NCI-H345 treated with DMSO at 0.1 percent for 48 hours (cell line): ENCODE measurements around the gene CCDC112.
A peak's percentile ranks its signal among the peaks of the same experiment; 100 is the strongest.
"Not testable (repeated sequence)": the region's sequence is repeated elsewhere in the genome, so short reads cannot be mapped to it uniquely, and the experiment has no call there.

Source experiments
- DNase-seq: peaks from one replicate; lab custom pipeline; 2025; ENCODE audit not compliant: unreplicated experiment; lab: John Stamatoyannopoulos, UW

The CCDC112 gene

DNA sequence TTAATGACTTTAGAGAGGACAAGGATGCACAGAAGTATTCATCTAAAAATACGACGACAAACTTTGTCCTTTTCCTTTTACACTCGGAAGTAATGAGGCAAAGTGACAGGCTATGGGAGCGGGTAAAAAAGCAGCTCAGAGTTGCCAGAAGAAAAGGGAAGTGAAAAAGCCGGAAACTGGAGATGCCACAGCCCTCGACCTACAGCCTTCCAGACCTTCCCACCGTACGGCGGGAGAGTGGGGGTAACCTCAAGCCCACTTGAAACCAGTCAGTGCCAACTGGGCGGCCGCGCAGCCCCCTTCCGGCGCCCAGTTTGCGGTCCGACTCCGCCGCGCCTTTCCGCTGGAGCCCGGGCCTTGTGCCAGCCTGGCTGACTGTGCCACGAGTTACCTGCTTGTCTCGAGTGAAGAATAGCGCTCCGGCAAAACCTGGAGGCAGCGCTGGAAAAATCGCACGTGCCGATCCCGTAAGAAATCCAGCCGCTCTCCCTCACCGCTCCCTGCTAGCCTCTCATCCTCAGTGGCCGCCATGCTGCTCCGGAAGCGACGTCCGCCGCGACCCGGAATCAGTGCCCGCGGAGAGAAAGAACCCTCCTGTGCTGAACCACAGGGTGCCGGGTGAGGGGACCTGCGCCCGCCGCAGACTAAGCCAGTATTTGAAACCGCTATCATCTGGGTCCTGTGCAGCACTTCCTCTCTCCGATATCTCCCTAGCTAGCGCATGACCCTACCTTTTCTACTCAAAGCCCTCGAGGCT, 34.0 kb downstream of the CCDC112 start, which contains the start of gene PGGT1B:
Gene PGGT1B (minus strand): TSS at position 557 of the 757 bp plus-strand sequence. CDS start 26 bp downstream, at position 531.
- DNase-seq, result peak; percentile 45

DNA sequence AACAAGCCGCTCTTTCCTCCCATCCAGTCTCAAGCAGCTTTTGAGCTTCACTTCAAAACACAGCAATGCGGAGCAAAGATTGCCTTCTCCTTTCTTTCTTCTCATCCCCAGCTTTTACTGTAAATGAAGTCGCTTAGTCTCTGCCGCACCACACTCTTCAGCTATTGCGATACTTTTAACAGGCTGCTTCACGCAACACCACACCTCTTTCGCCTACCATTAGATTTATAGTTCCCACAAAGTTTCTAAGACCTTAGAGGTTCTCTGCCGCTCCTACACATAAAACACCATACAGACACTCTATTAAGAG, 34.5 kb downstream of the CCDC112 start:
- no peak for DNase-seq

DNA sequence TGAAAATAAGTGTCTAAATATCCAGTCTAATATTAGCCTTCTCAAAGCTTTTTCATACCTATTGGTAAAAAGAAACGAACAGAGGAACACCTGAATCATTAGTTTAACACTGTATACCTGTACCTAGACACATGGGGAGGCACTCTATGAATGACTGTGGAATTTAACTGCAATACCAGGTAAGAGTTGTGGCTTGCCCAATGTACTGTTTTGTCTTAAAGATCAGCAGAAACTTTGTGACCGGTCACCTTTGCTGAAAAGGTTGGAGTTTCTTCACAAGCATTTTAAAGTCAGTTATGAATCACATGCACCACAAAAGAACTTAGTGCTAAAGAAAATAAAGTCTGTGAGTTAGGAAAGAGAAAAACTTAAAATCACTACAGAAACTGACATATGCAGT, 36.2 kb downstream of the CCDC112 start:
- no peak for DNase-seq

DNA sequence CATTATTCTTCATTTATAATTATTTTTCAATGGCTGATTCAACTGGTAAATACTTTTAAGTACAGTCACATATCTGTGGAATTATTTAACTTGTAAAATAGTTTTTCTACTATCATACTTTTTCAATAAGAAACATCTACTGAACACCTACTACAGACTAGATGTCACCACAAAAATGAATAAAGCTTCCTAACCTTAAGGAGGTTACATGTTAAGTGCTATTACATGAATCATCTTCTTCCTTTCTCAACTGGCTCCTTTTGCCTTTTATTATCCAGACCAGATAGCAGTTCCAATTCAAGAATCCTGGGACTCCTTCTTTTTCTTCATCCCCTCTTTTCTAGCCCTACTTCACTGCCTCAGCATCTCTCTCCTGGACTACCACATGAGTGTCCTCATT, 38.5 kb downstream of the CCDC112 start:
- DNase-seq, result no peak

DNA sequence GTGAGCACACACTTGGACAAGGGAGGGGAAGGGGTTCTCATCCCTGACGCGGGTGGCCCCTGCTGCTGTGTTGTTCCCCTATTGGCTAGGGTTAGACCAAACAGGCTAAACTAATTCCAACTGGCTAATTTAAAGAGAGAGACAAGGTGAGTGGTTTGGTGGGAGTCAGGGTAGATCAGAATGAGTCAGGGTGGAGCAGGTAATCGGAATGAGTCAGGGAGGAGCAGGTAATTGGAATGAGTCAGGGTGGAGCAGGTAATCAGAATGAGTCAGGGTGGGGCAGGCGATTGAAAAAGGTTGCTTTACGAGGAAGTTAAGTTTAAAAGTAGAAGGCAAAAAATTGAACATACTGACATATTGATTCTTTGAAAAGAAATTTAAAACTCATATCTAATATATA, 47.1 kb downstream of the CCDC112 start:
- DNase-seq, result not testable (repeated sequence)

DNA sequence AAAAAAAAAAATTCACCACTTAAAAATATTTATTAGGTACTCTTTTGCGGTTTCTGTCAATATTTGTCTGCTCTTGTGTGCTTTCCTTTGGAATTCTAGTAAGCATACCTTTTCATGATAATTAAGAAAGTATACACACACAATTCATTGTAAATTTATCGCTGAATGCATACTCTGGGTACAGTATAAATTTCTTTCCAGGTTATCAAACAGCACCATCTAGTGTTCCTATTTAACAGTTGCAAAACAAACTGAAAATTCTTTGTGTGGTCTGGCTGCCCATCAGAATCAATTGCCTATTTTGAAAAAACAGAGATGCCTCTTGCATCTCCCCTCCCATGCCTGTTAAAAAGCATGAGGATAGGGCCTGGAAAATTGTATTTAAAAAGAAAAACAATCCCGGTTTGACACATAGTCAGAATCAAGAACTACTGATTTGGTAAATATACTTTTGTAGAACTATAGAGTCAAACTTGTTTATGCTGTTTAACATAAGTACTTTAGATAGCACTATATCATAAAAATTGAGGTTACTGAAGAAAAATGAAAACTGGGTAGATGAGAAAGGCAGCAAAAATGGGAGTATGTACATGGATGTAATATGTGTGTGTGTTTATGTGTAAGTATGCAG, 50.0 kb downstream of the CCDC112 start:
- peak; percentile 10 for DNase-seq

DNA sequence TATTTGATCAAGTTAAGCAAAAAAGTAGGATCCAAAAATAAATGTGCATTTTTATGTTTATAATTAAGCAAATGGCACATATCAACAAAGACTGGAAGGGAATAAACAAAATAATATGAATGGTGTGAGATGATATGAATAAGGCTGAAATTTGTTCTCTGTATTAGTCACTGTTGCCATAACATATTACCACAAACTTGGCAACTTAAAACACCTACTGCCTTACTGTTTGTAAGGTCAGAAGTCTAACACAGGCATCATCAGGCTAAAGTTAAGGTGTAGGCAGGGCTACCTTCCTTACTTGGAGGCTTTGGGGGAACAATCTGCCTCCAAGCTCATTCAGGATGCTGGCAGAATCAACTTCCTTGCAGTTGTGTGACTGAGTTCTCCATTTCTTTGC, 53.0 kb downstream of the CCDC112 start:
- no peak for DNase-seq

DNA sequence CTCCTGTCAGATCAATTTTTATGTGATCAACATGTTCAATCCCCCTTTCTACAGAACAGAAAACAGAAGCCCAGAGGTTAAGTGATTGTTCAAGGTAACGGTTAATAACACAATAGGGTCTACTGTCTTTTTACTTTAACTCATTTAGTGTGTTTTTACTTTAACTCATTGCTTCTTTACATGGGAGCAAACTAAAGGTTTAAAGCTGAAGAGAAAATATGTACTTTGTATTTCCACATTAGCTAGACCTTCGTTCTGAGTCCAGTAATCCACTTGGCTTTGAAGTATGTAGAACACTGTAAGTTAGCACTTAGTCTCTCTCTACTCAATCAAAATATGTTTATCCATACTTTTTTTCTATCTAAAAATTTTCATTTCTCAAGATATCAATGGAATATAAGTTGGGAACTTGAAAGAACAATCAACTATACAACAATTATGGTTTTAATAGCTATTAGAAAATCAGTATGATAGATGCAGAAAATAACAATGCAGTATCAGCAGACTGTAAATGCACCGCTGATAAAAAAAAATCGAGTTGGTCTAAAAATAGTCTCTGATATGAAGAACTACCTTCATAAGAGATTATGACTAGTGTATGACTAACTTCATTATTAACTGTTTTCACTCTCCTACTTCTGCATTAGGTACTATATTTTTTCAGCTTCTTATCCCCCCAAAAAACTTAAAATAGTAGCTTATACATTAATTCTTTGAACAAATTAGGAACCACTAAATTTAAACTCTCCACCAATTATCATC, 54.4 kb downstream of the CCDC112 start:
- no peak for DNase-seq

DNA sequence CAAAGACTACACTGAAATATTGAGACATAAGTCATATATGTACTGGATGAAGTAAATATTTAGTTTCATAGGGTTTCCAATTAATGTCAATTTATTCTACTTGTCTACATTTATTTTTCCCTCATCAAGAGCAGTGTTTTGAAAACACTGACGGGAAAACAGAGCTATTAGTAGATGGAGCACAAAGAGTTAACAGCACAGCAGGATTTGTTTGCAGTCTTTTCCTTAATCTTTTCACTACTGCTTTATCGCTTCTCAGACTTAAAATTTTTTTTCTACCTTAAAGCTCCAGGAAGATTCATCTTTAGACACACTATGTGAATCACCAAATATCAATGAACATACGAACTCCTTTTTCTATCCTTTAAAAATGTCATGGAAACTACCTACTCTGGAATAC, 59.4 kb downstream of the CCDC112 start:
- DNase-seq, result no peak

DNA sequence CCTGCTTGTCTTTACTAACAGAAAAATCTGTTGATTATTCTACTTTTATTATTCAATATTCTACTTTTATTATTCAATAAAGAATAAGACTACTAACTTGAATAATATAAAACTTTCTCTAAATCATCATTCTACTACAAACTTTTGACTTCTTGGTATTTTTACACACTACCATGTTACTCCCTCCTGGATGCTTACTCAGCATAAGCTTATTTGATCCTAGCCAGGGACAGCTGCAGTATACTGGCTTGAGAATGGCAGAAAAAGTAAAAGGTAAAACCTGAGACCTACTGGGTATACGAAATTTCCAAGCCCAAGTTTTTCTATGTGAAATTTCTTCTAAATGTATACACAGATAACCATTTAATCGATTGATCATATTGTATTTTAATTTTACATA, 59.9 kb downstream of the CCDC112 start:
- no peak for DNase-seq

DNA sequence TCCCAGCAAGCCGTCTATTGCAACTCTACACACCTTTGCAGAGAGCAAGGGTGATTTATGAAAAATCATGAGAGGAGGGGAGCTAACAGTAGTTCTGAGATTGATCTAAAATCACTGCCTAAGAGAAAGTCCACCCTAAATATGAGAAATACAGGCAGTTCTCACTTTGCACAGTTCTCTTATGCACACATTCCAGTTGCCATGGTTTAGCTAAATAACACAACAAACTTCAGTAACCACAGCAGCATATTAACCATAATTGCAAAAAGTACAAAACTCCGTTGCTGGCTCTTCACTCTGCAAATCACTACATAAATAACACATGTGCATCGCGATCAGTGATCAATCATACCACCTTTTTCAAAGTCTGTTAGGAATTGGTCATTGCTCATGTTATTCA, 64.9 kb downstream of the CCDC112 start:
- DNase-seq, result no peak

DNA sequence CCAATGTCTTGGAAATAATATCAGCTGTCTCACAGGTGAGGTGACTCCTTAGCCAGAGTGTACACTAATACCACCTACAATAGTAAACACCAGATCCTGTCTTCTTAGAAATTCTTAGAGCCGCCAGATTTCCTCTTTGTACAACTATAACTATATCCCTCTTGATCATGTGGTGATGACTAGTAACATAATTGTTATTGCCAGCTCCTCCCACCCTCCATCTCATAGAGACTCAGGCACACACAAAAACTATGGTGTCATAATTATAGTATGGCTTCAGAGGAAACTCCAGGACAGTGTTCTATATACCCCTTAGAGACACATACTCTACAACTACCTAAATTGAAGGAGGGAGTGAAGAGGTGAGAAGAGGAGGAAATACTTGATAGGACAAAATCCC, 66.8 kb downstream of the CCDC112 start:
- DNase-seq, result no peak

DNA sequence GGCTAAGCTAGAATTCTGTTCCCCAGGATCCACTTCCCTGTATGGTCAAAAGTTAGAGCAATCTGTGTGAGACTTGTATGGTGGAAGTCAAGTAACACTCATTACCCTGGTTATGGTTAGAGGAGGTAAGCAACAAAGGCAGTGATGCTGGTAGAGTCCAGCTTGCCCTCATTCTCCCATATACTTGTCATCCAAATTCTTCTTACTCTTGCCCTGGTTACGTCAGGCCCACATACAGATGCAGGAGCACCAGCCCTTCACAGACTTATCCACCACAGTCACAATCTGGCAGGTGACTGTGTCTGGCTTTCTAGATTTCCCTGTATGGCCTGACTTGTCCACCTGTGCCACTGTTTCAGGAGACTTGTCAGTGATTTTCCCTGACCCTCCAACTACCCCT, 69.2 kb downstream of the CCDC112 start:
- no peak for DNase-seq
